ENCODE data around the gene CEP350. TPM values are rescaled to one million over a fixed set of nuclear protein-coding genes. Genes with fewer than 3 reads are reported as not detected.

The CEP350 gene, protein sequence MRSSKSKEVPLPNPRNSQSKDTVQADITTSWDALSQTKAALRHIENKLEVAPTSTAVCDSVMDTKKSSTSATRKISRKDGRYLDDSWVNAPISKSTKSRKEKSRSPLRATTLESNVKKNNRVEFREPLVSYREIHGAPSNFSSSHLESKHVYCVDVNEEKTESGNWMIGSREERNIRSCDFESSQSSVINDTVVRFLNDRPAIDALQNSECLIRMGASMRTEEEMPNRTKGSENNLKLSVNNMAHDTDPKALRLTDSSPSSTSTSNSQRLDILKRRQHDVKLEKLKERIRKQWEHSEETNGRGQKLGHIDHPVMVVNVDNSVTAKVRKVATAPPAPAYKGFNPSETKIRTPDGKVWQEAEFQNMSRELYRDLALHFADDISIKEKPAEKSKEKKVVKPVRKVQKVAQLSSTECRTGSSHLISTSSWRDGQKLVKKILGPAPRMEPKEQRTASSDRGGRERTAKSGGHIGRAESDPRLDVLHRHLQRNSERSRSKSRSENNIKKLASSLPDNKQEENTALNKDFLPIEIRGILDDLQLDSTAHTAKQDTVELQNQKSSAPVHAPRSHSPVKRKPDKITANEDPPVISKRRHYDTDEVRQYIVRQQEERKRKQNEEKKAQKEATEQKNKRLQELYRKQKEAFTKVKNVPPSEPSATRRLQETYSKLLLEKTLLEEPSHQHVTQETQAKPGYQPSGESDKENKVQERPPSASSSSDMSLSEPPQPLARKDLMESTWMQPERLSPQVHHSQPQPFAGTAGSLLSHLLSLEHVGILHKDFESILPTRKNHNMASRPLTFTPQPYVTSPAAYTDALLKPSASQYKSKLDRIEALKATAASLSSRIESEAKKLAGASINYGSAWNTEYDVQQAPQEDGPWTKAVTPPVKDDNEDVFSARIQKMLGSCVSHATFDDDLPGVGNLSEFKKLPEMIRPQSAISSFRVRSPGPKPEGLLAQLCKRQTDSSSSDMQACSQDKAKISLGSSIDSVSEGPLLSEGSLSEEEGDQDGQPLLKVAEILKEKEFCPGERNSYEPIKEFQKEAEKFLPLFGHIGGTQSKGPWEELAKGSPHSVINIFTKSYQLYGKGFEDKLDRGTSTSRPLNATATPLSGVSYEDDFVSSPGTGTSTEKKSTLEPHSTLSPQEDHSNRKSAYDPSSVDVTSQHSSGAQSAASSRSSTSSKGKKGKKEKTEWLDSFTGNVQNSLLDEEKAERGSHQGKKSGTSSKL (N-terminal part only)
- 61.1 TPM for polyA plus RNA-seq

DNA sequence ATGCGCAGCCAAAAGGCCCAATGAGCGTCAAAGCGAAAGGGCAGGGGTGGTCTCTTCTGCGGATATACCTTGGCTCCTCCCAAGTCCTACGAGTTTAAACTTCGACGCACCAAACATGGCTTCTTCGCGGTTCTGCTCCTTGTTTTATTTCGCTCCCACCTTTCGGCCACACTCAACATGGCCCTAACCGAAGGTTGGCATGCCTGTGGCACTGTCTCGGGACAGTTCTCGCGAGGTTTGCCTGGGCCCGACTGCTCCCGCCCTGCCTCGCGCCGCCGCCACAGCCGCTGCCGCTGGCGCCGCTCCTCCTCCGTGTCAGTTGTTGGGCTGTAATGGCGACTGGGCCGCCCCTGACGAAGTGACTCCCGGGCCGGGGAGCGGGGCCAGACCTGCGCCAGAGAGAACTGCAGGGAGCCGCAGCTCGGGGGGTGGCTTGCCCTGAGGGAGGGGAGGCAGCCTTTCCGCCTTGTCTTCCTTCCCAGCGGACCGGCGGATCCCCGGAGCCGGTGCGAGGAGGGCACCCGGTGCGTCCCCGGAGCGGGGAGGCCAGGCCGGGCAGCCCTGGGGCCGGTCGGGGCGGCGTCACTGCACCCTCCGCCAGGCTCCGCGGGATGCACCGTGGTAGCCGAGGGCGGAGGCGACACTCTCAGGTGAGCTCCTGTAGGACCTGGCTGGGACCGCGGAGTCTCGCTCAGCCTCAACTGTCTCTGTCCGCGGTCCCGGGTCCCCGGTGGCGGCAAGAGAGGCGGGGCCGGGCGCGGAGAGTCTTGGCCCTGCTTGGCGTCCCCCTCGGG is at the start of gene CEP350:
TSS of gene CEP350 (plus strand) at position 318 of the 794 bp plus-strand sequence. CDS start 31,372 bp downstream, outside the sequence.
- Mint-ChIP-seq H3K4me1 (peaks cover 33 to 52% (median 35%) of the 10 kb centered on the region in 3 donors), H3K9me3 (no peaks in the 10 kb centered on the region), H3K27me3 (no peaks in the 10 kb centered on the region), H3K36me3 (no peaks in the 10 kb centered on the region), H3K27ac (peak within 1 kb of the TSS; percentile 84 to 98 (median 93)), H3K4me3 (peak within 1 kb of the TSS; percentile 90 to 96 (median 94))

DNA sequence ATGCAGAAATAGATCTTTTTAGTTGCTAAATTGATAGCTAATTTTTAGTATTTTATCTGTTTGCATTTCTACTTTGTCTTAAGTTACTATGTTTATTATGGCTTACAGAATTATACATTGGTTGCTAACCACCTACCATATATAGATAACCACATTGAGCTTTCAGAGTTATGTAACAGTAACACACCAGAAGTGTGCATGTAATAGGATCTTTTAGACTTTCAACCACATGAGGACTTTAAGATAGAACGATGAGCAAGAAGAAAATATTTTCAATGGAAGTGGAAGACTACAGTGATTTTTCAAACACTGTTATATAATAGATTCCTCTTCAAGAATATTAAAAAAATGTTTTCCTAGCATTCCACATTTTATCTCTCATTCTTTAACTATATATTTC is 43.7 kb upstream of the CEP350 start:
- Mint-ChIP-seq H3K9me3 (no peaks in the 10 kb centered on the region), H3K27me3 (no peaks in the 10 kb centered on the region), H3K27ac (no peak overlapping the region), H3K36me3 (no peaks in the 10 kb centered on the region), H3K4me1 (peaks cover 0 to 2% (median 0%) of the 10 kb centered on the region in 3 donors), H3K4me3 (no peak overlapping the region)

DNA sequence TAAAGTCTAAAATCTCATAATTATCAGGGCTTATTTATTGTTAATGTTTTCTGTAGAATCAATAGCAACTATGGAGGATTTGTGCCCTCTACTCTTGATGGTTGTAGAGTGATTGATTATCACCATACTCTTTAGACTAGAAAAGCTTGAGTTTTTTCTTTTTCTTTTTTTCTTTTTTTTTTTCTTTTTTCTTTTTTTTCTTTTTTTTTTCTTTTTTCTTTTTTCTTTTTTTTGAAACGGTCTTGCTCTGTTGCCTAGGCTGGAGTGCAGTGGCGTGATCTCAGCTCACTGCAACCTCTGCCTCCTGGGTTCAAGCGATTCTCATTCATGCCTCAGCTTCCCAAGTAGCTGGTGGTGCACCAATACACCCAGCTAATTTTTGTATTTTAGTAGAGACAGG is 42.8 kb upstream of the CEP350 start:
- Mint-ChIP-seq H3K27ac (no peak overlapping the region), H3K36me3 (peaks cover 2% of the 10 kb centered on the region), H3K9me3 (no peaks in the 10 kb centered on the region), H3K4me1 (no peaks in the 10 kb centered on the region), H3K4me3 (no peak overlapping the region), H3K27me3 (no peaks in the 10 kb centered on the region)

DNA sequence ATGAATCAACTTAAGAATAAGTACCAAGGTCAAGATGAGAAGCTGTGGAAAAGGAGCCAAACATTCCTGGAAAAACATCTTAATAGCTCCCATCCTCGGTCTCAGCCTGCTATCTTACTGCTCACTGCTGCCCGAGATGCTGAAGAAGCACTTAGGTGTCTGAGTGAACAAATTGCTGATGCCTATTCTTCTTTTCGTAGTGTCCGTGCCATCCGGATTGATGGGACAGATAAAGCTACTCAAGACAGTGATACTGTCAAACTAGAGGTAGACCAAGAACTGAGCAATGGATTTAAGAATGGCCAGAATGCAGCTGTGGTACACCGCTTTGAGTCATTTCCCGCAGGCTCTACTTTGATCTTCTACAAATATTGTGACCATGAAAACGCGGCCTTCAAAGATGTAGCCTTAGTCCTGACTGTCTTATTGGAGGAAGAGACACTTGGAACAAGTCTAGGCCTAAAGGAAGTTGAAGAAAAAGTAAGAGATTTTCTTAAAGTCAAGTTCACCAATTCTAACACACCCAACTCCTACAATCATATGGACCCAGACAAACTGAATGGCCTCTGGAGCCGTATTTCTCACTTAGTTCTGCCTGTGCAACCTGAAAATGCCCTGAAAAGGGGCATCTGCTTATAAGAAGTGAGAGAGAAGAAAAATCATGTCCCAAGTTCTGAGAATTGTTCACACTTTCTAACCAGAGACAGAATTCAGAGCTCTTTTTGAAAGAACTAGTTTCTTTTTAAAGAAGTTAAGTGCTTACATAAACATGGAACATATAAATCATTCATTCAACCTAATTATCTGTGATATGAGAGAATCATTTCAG is 36.8 kb upstream of the CEP350 start:
- H3K4me3 Mint-ChIP-seq = no peak overlapping the region
- H3K9me3 Mint-ChIP-seq = no peaks in the 10 kb centered on the region
- H3K4me1 Mint-ChIP-seq = no peaks in the 10 kb centered on the region
- H3K27ac Mint-ChIP-seq = no peak overlapping the region
- H3K36me3 Mint-ChIP-seq = peaks cover 8% of the 10 kb centered on the region
- H3K27me3 Mint-ChIP-seq = no peaks in the 10 kb centered on the region

DNA sequence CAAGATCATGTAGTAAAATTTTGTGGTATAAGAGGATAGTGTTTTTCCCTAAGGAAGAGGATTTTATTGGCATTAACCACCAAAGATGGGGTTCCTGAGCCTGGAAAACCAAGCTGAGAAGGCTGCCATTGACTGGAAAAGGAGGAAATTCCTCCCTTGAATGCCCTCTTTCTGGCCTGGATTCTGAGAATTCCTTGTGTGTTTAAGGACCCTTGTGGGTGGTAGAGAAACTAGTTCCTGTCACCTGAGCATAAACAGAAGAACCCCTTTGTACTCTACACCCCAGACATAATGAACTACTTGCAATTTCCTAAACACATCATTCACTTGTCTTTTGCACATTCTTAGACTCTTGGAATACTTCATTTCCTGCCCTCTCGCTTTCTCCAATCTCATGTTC is 33.1 kb upstream of the CEP350 start:
- Mint-ChIP-seq H3K4me3 (no peak overlapping the region), H3K4me1 (peaks cover 0 to 1% (median 0%) of the 10 kb centered on the region in 3 donors), H3K9me3 (no peaks in the 10 kb centered on the region), H3K36me3 (peaks cover 6% of the 10 kb centered on the region), H3K27ac (no peak overlapping the region), H3K27me3 (no peaks in the 10 kb centered on the region)

DNA sequence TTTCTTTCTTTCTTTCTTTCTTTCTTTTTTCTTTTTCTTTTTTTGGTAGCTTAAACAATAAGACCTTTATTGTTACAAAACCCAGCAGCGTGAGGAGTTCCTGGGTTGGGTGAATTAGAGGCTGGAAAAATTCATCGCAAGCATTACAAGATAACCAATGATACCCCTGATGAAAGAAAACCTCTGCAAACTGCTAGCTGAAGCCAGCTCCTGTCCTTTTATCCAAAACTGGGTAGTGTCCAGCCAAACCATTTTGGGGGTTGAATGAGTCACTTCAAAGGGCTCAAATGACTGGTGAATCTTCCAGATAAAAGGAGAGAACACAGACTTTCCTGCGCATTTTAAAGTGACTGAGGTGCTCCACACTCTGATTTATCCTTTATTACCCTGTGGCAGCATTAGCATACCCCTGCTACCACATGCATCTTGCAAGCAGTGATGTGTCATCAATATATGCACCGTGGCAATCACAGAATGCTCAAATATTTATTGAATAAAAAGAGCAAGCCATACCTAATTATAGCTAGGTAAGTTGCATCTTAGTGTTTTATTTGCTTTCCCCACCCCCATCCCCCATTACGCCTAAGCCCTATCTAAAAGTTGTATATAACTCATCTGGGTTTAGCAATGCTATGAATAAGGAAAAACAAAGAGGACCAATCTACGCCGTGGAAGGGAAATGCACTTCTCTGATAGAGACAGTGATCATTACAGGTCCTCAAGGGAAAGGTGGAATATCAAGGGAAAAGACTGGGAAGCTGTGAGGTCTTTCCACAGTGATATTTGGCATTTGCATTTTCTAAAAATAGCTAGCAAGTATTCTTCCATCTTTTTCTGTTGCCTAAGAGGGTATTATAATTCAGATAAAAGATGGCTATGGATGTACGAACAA is 32.4 kb upstream of the CEP350 start:
- Mint-ChIP-seq H3K9me3 (no peaks in the 10 kb centered on the region), H3K4me3 (no peak overlapping the region), H3K4me1 (peaks cover 0 to 1% (median 0%) of the 10 kb centered on the region in 3 donors), H3K27ac (no peak overlapping the region), H3K36me3 (peaks cover 6% of the 10 kb centered on the region), H3K27me3 (no peaks in the 10 kb centered on the region)

DNA sequence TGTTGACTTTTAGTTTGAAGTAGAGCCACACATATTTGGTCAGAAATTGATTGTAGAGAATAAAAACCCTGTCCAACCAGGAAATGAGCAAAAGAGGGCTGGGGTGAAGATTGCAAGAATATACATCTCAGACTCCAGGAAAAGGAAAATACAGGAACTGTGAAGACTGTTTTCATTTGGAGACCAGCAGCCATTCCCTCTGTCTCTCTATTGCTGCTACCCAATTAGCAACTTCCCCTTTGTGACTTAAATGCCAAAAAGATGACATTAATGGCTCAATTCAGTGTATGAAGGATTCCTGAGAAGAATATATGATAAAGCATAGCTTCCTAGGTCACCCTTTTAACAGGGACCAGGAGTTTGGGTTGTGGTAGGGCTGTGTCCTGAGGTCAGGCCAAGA is 31.6 kb upstream of the CEP350 start:
- no peak overlapping the region for H3K27ac Mint-ChIP-seq
- H3K36me3 Mint-ChIP-seq = peaks cover 6% of the 10 kb centered on the region
- no peak overlapping the region for H3K4me3 Mint-ChIP-seq
- H3K27me3 Mint-ChIP-seq = no peaks in the 10 kb centered on the region
- peaks cover 0 to 1% (median 0%) of the 10 kb centered on the region in 3 donors for H3K4me1 Mint-ChIP-seq
- H3K9me3 Mint-ChIP-seq = no peaks in the 10 kb centered on the region

DNA sequence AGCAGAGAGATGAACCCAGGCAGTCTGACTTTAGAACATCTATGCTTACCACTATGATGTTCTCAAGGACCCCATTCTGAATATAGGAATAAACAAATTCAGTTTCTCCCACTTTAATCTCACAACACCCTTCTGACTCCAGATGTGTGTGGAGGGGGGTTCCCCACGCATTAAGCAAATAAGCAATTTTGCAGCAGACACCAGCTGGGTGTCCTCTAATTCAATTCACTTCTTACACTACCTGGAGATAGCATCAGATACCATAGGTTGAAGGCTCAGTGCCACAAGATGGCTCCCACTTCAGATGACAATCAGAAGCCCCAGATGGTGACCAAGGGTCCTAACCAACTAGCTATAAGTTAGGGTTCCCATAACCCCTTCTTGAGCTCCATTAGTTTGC is 30.3 kb upstream of the CEP350 start:
- Mint-ChIP-seq H3K36me3 (no peaks in the 10 kb centered on the region), H3K4me3 (no peak overlapping the region), H3K27me3 (no peaks in the 10 kb centered on the region)

DNA sequence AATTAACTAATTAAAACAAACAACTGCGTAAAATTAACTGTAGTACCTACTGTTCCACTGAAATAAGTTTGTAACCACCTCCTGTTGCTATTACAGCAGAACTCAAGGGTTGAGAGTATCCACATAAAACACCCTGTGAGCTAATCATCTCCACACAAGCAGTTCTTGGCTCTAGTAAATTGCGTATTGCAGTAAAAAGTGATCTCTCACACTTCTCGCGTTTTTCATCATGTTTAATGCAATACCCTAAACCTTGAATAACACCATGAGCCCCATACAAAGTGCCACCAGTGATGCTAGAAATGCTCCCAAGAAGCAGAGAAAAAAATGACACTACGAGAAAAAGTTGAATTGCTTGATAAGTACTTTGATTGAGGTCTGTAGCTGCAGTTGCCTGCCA is 29.3 kb upstream of the CEP350 start:
- H3K36me3 Mint-ChIP-seq = no peaks in the 10 kb centered on the region
- no peak overlapping the region for H3K4me3 Mint-ChIP-seq
- no peaks in the 10 kb centered on the region for H3K27me3 Mint-ChIP-seq
- H3K9me3 Mint-ChIP-seq = no peaks in the 10 kb centered on the region
- H3K4me1 Mint-ChIP-seq = peaks cover 0 to 1% (median 0%) of the 10 kb centered on the region in 3 donors
- H3K27ac Mint-ChIP-seq = no peak overlapping the region

More for the DNA sequence above, 30.3 kb upstream of the CEP350 start:
- H3K4me1 Mint-ChIP-seq = peaks cover 0 to 1% (median 0%) of the 10 kb centered on the region in 3 donors
- H3K27ac Mint-ChIP-seq = no peak overlapping the region
- no peaks in the 10 kb centered on the region for H3K9me3 Mint-ChIP-seq

DNA sequence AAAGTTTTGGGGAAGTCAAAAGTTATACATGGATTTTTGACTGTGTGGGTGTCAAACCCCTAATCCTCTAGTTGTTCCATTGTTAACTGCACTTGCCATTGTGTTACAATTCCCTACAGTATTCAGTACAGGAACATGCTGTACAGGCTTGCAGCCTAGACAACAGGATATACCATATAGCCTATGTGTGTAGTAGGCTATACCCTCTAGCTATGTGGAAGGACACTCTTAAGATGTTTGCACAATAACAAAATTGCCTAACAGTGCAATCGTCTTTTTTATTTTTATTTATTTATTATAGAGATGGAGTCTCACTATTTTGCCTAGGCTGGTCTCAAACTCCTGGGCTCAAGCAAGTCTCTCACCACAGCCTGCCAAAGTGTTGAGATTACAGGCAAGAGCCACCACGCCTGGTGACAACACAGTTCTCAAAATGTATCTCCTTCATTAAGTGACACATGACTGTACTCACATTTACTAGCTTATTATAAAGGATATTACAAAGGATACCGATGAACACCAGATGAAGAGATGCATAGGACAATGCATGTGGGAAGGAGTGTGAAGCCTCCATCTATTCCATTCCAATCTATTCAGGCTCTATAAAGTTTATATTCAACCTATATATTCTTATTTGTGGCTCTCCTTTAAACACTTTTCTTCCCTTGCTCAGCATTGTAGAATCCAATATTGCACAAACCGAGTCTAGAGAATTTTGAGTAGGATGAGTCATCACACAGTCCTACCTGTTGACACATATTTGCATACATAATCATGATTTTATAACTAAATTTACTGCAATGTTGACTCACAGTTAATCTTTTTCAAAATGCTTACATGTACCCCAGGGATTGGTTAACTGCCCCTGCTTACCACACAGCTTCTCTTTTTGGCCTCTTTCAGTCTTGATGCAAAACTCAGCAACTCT is 28.4 kb upstream of the CEP350 start:
- Mint-ChIP-seq H3K36me3 (no peaks in the 10 kb centered on the region), H3K27me3 (no peaks in the 10 kb centered on the region), H3K4me1 (peaks cover 0 to 1% (median 0%) of the 10 kb centered on the region in 3 donors), H3K9me3 (no peaks in the 10 kb centered on the region), H3K27ac (no peak overlapping the region), H3K4me3 (no peak overlapping the region)

DNA sequence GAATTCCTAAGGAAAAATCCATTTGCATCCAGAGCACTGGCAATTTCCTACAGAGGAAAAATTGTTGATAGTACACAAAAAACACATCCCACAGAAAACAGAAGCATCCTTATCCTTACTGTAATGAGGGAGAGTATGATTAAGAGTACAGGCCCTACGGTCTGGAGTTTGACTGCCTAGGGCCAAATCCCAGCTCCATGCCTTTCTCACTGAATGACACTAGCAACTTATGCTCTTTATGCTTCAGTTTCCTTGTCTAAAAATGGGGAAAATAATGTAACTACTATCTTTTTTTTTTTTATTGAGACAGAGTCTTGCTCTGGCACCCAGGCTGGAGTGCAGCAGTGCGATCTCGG is 27.8 kb upstream of the CEP350 start:
- H3K4me3 Mint-ChIP-seq = no peak overlapping the region
- H3K27me3 Mint-ChIP-seq = no peaks in the 10 kb centered on the region
- no peaks in the 10 kb centered on the region for H3K9me3 Mint-ChIP-seq
- H3K4me1 Mint-ChIP-seq = peaks cover 0 to 1% (median 0%) of the 10 kb centered on the region in 3 donors
- H3K27ac Mint-ChIP-seq = no peak overlapping the region
- H3K36me3 Mint-ChIP-seq = no peaks in the 10 kb centered on the region
